ENCODE results near the gene ADRA2C.

The ADRA2C gene

DNA sequence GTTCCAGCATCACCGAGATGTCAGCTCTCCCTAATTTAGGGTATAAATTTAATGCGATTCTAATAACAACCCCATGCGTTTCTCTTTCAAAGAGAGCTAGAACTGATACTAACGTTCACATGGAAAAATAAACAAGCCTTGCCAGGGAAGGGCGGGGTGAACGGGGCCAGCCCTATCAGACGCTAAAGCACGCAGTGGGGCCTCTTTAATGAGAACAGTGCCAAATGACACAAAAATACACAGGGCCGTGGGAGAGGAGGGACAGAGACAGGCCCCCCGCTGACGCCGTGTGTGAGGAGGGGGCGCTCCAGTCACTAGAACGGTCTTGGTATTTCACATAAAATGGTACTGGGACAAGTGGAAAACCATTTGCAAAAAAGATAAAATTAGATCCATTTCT is 21.3 kb upstream of the ADRA2C start:
- TF ChIP-seq, protein P1, sequence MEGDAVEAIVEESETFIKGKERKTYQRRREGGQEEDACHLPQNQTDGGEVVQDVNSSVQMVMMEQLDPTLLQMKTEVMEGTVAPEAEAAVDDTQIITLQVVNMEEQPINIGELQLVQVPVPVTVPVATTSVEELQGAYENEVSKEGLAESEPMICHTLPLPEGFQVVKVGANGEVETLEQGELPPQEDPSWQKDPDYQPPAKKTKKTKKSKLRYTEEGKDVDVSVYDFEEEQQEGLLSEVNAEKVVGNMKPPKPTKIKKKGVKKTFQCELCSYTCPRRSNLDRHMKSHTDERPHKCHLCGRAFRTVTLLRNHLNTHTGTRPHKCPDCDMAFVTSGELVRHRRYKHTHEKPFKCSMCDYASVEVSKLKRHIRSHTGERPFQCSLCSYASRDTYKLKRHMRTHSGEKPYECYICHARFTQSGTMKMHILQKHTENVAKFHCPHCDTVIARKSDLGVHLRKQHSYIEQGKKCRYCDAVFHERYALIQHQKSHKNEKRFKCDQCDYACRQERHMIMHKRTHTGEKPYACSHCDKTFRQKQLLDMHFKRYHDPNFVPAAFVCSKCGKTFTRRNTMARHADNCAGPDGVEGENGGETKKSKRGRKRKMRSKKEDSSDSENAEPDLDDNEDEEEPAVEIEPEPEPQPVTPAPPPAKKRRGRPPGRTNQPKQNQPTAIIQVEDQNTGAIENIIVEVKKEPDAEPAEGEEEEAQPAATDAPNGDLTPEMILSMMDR (IDR thresholded peaks at IDR 0.05; ENCODE audit: insufficient read depth, low read length, poor library complexity, severe bottlenecking): no peak
- no peak for TF ChIP-seq EZH2phosphoT487 (conservative IDR thresholded peaks at IDR 0.05; ENCODE audit: low read length)
- no peaks in the 10 kb centered on the region for H3K36me3 ChIP-seq (ENCODE audit: low read length)
- H3K4me3 ChIP-seq (ENCODE audit: insufficient read depth, low read length, poor library complexity, severe bottlenecking): no peak overlapping the region
- no peaks in the 10 kb centered on the region for H3K9me2 ChIP-seq (replicated peaks; ENCODE audit: insufficient read depth, low read length)
- no peaks in the 10 kb centered on the region for H4K20me1 ChIP-seq (ENCODE audit: low read depth, low read length)
- no peak overlapping the region for H2AFZ ChIP-seq (ENCODE audit: low read depth, low read length, severe bottlenecking)
- no peaks in the 10 kb centered on the region for H3K79me2 ChIP-seq (ENCODE audit: insufficient read depth, low read length)
- H3K27ac ChIP-seq (ENCODE audit: low read depth, low read length): no peak overlapping the region
- H3K4me2 ChIP-seq (ENCODE audit: low read depth, low read length, poor library complexity, severe bottlenecking): no peak overlapping the region
- H3F3A ChIP-seq (ENCODE audit: insufficient read depth): no peaks in the 10 kb centered on the region
- H3K9ac ChIP-seq (ENCODE audit: low read length): no peak overlapping the region
- no peaks in the 10 kb centered on the region; the same call in 1 of the 2 replicates for H3K27me3 ChIP-seq (ENCODE audit: low read length)
- no peaks in the 10 kb centered on the region for H3K9me3 ChIP-seq (ENCODE audit: insufficient read depth, low read length)

DNA sequence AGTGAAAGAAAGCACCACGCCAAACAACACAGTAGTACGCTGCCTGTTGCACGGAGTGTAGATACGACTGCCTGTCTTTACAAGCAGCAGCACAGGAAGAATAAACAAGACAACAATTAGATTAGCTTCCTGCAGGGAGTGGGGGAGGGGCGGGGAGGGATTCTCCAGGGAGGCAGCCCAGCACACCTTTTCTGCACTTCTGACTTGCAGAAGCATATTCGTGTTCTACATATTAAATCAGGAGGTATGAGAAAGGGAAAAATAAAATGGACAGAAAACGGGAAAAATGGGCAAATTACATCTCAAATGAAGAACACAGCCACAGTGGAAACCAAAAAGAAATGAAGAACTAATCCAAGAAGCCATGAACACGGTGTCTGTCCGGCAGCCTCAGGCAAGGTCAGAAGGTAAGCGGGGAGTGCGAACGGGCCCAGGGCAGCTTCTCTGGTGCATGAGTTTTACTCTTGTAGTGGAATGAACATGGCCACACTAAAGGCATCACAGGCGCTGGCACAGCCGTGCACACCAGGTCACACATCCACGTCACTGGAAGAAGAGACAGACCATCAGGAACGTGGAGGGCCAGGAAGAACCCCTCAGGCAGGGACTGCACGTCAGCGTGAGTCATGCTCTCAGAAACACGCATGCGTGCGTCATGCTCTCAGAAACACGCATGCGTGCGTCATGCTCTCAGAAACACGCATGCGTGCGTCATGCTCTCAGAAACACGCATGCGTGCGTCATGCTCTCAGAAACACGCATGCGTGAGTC is 20.1 kb upstream of the ADRA2C start:
- Histone ChIP-seq H3K27ac (ENCODE audit: low read depth, low read length) (no peak overlapping the region), H3K27me3 (ENCODE audit: low read length) (no peaks in the 10 kb centered on the region), H3K9me2 (replicated peaks; ENCODE audit: insufficient read depth, low read length) (no peaks in the 10 kb centered on the region), H3K4me2 (ENCODE audit: low read depth, low read length, poor library complexity, severe bottlenecking) (no peak overlapping the region), H3K36me3 (ENCODE audit: low read length) (no peaks in the 10 kb centered on the region), H3K79me2 (ENCODE audit: insufficient read depth, low read length) (no peaks in the 10 kb centered on the region), H3K4me3 (ENCODE audit: insufficient read depth, low read length, poor library complexity, severe bottlenecking) (no peak overlapping the region), H3K9ac (ENCODE audit: low read length) (no peak overlapping the region), H4K20me1 (ENCODE audit: low read depth, low read length) (no peaks in the 10 kb centered on the region), H2AFZ (ENCODE audit: low read depth, low read length, severe bottlenecking) (no peak overlapping the region), H3F3A (ENCODE audit: insufficient read depth) (no peaks in the 10 kb centered on the region), H3K9me3 (ENCODE audit: insufficient read depth, low read length) (no peaks in the 10 kb centered on the region)
- TF ChIP-seq, protein P1 (IDR thresholded peaks at IDR 0.05; ENCODE audit: insufficient read depth, low read length, poor library complexity, severe bottlenecking): no peak
- TF ChIP-seq EZH2phosphoT487 (conservative IDR thresholded peaks at IDR 0.05; ENCODE audit: low read length): no peak

DNA sequence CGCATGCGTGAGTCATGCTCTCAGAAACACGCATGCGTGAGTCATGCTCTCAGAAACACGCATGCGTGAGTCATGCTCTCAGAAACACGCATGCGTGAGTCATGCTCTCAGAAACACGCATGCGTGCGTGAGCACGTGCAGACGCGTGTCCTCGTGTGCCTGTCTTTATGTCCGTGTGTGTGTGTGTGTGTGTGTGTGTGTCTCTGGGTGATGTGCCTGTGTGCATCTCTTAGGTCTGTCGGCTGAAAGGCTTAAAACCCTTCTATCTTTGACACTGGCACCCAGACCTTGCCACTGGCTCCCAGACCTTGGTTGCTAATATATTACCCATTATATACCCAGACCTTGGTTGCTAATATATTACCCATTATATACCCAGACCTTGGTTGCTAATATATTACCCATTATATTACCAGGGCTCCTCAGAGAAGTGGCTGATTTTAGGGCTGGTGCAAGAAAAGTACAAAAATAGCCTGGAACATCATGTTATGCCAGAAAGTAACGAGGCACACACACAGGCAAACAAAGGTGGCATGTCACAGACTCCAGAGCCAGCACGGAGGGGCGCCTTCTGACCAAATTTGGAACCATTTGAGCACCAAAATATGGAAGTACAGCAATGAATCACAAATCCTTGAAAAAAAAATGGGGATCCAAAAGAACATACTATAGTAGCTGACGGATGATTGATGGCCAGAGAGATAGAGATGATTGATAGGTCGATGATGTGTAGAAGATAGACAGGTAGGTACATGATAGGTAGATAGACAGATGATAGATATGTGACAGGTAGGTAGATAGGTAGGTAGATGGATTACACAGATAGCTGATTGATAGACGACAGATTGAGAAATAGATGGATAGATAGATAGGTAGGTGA is 19.2 kb upstream of the ADRA2C start:
- Histone ChIP-seq H3F3A (ENCODE audit: insufficient read depth) (no peaks in the 10 kb centered on the region), H3K27ac (ENCODE audit: low read depth, low read length) (no peak overlapping the region), H3K9me2 (replicated peaks; ENCODE audit: insufficient read depth, low read length) (no peaks in the 10 kb centered on the region), H3K36me3 (ENCODE audit: low read length) (no peaks in the 10 kb centered on the region), H3K9ac (ENCODE audit: low read length) (no peak overlapping the region), H3K79me2 (ENCODE audit: insufficient read depth, low read length) (no peaks in the 10 kb centered on the region), H3K4me3 (ENCODE audit: insufficient read depth, low read length, poor library complexity, severe bottlenecking) (no peak overlapping the region), H3K9me3 (ENCODE audit: insufficient read depth, low read length) (no peaks in the 10 kb centered on the region), H2AFZ (ENCODE audit: low read depth, low read length, severe bottlenecking) (no peak overlapping the region), H3K27me3 (ENCODE audit: low read length) (no peaks in the 10 kb centered on the region), H3K4me2 (ENCODE audit: low read depth, low read length, poor library complexity, severe bottlenecking) (no peak overlapping the region), H4K20me1 (ENCODE audit: low read depth, low read length) (no peaks in the 10 kb centered on the region)
- TF ChIP-seq EZH2phosphoT487 (conservative IDR thresholded peaks at IDR 0.05; ENCODE audit: low read length): no peak
- TF ChIP-seq, protein P1 (IDR thresholded peaks at IDR 0.05; ENCODE audit: insufficient read depth, low read length, poor library complexity, severe bottlenecking): no peak

All from SU-DHL-6 (cell line).